Neural cell (in vitro differentiated cells): ENCODE results near the gene IFIH1.

Source experiments
- EP300 ChIP-seq: fragments of 450-650 bp; conservative IDR thresholded peaks from 2 replicates; pipeline ENCODE4 v1.6.1; 2014; ENCODE audit warnings: antibody characterized with exemption, mild to moderate bottlenecking, moderate library complexity; ENCODE audit not compliant: poor library complexity, severe bottlenecking
- EZH2 ChIP-seq: fragments of 200-600, 300-800 bp; shearing (Covaris generic), sonication (generic); IDR thresholded peaks from 2 replicates; pipeline ENCODE4 v1.6.1; 2014; ENCODE audit warnings: antibody characterized with exemption, low read length, borderline replicate concordance, mild to moderate bottlenecking; ENCODE audit not compliant: insufficient read depth, poor library complexity, severe bottlenecking
- POLR2AphosphoS5 ChIP-seq: IDR thresholded peaks from 2 replicates; pipeline ENCODE4 v1.6.1; 2012
- RAD21 ChIP-seq: fragments of 450-650 bp; conservative IDR thresholded peaks from 2 replicates; pipeline ENCODE4 v1.6.1; 2014; ENCODE audit warnings: antibody characterized with exemption, mild to moderate bottlenecking, moderate library complexity
- SMC3 ChIP-seq: fragments of 450-650 bp; conservative IDR thresholded peaks from 2 replicates; pipeline ENCODE4 v1.6.1; 2014; ENCODE audit warnings: antibody characterized with exemption, mild to moderate bottlenecking, moderate library complexity; ENCODE audit not compliant: poor library complexity
- TAF1 ChIP-seq: IDR thresholded peaks from 2 replicates; pipeline ENCODE4 v1.6.1; 2012; ENCODE audit warnings: low read depth
- TF ChIP-seq, protein P1 (sequence below): fragments of 450-650 bp; IDR thresholded peaks from 2 replicates; pipeline ENCODE4 v1.5.1; 2014; ENCODE audit warnings: antibody characterized with exemption, mild to moderate bottlenecking, moderate library complexity; ENCODE audit not compliant: poor library complexity, severe bottlenecking
- TF ChIP-seq, protein P2 (sequence below): IDR thresholded peaks from 2 replicates; pipeline ENCODE4 v1.6.1; 2012; ENCODE audit warnings: borderline replicate concordance

- no peak for TF ChIP-seq EZH2
- TF ChIP-seq, protein P1, sequence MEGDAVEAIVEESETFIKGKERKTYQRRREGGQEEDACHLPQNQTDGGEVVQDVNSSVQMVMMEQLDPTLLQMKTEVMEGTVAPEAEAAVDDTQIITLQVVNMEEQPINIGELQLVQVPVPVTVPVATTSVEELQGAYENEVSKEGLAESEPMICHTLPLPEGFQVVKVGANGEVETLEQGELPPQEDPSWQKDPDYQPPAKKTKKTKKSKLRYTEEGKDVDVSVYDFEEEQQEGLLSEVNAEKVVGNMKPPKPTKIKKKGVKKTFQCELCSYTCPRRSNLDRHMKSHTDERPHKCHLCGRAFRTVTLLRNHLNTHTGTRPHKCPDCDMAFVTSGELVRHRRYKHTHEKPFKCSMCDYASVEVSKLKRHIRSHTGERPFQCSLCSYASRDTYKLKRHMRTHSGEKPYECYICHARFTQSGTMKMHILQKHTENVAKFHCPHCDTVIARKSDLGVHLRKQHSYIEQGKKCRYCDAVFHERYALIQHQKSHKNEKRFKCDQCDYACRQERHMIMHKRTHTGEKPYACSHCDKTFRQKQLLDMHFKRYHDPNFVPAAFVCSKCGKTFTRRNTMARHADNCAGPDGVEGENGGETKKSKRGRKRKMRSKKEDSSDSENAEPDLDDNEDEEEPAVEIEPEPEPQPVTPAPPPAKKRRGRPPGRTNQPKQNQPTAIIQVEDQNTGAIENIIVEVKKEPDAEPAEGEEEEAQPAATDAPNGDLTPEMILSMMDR: no peak
- no peak for TF ChIP-seq EP300
- TF ChIP-seq TAF1: no peak
- TF ChIP-seq RAD21: no peak
- TF ChIP-seq SMC3: no peak
- TF ChIP-seq, protein P2, sequence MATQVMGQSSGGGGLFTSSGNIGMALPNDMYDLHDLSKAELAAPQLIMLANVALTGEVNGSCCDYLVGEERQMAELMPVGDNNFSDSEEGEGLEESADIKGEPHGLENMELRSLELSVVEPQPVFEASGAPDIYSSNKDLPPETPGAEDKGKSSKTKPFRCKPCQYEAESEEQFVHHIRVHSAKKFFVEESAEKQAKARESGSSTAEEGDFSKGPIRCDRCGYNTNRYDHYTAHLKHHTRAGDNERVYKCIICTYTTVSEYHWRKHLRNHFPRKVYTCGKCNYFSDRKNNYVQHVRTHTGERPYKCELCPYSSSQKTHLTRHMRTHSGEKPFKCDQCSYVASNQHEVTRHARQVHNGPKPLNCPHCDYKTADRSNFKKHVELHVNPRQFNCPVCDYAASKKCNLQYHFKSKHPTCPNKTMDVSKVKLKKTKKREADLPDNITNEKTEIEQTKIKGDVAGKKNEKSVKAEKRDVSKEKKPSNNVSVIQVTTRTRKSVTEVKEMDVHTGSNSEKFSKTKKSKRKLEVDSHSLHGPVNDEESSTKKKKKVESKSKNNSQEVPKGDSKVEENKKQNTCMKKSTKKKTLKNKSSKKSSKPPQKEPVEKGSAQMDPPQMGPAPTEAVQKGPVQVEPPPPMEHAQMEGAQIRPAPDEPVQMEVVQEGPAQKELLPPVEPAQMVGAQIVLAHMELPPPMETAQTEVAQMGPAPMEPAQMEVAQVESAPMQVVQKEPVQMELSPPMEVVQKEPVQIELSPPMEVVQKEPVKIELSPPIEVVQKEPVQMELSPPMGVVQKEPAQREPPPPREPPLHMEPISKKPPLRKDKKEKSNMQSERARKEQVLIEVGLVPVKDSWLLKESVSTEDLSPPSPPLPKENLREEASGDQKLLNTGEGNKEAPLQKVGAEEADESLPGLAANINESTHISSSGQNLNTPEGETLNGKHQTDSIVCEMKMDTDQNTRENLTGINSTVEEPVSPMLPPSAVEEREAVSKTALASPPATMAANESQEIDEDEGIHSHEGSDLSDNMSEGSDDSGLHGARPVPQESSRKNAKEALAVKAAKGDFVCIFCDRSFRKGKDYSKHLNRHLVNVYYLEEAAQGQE: no peak
- TF ChIP-seq POLR2AphosphoS5: no peak
Observed at GRCh38 chr2:162258686-162259085, 59.8 kb downstream of the IFIH1 start.
